GOT3 (cell line): Measurements from ENCODE around the gene GPR78.

Source experiments
- DNase-seq: peaks from one replicate; lab custom pipeline; 2025; ENCODE audit warnings: mixed read lengths; lab: John Stamatoyannopoulos, UW

Gene GPR78

DNA sequence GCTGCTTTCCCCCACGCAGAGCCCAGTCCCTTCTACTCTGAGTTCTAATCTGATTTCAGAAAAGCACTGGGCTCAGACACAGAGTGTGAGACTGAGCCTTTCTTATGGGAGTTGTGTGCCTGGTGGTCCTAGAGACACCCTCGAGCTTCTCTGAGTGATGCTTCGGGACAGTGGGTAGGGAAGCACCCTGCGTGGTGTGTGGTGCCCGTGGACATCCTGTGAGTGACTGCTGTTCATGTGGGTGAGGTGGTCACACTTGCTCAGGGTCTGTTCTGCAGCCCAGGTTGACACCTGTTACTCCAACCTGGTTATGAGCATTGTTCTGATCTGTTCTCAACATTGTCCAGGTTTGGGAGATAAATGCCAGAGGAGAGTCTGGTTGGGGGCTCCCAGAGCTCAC is 6.1 kb downstream of the GPR78 start:
- DNase-seq: no peak

DNA sequence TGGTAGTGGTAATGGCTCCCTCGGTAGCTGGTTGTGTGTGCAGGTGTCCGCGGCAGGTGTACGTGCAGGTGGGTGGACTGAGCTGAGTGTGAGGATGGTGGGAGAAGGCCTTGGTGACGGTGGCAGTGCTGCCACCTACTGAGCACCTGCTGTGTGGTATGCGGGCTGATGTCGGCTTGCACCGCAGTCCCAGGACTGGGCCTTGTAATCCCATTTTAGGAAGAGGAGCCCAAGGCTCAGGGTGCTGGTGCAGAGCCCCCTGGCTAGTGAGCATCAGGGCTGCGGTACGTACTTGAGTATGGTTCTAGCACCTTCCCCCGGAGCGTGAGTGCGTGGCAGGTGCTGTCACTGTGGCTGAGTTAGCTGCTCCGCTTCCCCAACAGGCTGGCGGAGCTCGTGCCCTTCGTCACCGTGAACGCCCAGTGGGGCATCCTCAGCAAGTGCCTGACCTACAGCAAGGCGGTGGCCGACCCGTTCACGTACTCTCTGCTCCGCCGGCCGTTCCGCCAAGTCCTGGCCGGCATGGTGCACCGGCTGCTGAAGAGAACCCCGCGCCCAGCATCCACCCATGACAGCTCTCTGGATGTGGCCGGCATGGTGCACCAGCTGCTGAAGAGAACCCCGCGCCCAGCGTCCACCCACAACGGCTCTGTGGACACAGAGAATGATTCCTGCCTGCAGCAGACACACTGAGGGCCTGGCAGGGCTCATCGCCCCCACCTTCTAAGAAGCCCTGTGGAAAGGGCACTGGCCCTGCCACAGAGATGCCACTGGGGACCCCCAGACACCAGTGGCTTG is 6.7 kb downstream of the GPR78 start:
- DNase-seq: no peak

GRCh38 chr4:8587469-8588195 is 7.4 kb downstream of the GPR78 start:
- DNase-seq: no peak

DNA sequence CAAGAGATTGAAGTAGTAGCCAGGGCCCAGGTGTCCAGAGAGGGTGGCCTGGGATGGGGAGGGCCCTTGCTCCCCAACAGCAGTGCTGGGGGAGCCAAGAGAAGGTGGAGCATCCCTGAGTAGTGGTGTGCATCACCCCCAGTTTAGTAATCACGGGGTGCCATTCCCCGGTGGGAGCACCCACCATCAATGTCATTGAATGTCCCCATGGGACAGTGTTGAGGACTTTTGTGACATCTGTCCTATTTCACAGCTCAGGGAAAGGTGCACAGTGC is 7.9 kb downstream of the GPR78 start:
- DNase-seq: no peak

DNA sequence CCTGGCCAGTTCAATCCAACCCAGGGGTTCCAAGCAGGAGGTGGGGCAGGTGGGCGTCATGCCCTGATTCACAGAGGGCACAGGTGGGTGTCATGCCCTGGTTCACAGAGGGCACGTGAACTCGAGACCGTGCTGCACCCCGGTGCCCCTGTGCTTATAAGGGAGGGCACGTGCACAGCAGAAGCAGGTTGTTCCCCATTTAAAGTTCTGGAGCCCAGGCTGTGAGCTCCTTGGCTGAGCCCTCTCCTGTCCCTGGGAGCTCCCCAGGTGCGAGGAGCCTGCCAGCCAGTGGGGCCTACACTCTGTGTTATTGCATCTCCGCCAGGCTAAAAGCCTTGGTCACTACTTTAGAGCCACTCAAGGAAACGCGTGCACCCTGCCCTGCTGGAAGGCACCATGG is 9.1 kb downstream of the GPR78 start:
- no peak for DNase-seq

DNA sequence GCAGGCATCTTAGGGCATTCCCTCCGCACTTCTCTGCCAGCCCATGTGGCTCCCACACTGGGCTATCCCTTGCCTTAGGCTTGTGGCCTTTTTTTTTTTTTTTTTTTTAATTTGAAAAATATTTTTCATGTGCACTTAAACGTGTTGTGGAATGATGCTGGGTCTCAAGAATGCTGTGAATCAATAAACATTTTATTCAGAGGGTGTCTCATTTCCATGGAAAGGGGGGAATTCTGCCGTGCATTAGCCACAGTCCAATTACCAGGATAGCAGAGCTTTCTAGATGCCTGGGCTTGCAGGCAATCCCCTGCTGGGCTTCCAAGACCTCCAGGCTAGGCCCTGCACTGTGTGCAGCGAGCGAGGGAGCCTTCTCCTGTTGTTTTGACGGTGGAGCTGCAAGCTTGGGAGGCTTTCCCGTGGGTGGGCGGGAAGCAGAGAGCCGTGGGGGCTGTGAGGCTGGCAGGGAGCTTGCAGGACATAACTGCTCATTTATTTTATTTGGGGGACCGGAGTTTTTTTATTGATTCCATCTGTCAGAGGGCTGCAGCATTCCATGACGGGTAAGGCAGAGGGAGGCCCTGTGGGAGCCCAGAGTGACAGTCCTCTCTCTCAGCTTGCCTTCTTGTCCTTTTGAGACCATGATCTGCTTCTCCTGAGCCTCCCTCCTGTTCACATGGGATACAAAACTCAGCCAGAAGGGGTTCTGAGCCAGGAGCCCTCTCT is 9.8 kb downstream of the GPR78 start:
- DNase-seq: no peak

GRCh38 chr4:8590546-8590880 is 10.3 kb downstream of the GPR78 start:
- DNase-seq: no peak

DNA sequence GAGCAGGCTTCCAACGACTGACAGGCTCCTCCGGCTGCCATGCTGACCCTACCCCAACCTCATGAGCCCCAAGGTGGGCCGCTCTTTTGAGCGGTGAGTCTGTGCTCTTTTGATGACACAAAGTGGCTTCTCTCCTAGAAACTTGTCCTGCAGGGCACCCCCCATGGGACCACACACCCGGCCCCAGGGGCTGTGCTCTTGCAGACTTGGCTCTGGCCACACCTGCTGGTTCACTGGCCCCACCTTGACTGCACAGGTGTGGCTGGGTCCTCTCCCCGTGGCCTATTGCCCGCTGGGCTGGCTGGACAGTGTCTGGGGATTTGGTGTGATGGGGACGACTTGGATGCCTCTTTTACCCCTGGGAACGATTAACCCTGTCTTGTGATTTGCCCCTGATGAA is 10.9 kb downstream of the GPR78 start:
- DNase-seq: no peak

GRCh38 chr4:8591626-8592365 is 11.6 kb downstream of the GPR78 start:
- no peak for DNase-seq

DNA sequence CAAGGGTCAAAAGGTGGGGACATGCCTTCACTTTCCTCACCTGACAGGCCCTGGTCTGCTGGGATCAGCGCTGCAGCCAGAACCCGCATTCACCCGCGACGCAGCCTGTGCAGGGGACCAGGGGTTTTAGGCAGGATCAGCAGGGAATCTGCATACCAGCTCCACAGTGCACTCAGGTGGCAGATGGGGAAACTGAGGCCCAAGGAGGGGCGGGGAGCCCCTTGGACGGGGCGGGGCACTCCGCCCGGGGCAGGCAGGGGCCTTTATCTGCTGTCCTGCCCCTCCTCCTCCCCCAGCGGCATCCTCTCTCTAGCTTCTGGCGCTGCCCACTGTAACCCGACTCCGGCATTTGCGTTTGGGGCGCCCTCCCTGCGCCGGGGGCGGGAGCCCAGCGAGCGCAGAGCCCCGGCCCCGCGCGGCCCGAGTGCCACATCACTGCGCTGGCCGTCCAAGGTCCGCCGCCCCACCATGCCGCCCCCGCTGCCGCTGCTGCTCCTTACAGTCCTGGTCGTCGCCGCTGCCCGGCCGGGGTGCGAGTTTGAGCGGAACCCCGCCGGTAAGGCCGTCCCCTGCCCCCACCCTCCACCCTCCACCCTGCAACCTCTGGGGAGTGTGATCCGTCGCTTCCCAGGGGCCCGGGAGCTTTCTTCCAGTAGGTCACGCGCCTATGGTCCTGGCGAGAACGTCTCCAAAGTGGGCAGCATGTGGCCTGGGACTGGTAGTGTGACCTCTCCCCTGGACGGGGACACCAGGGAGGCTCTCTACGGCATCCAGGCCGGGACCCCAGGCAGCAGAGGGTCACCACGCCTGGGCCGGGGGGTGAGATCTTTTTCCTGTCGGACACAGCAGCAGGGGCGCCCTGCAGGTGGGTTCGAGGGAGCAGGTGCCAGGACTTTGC is 12.4 kb downstream of the GPR78 start, which contains the start of gene CPZ:
Gene CPZ (plus strand): TSS at position 400 of the 898 bp plus-strand sequence. CDS start 69 bp downstream, at position 469.
- DNase-seq: no peak

- DNase-seq: no peak
These were observed 13.3 kb downstream of the GPR78 start for GRCh38 chr4:8593264-8594096.

GRCh38 chr4:8594097-8595038 is 14.2 kb downstream of the GPR78 start:
- no peak for DNase-seq

DNA sequence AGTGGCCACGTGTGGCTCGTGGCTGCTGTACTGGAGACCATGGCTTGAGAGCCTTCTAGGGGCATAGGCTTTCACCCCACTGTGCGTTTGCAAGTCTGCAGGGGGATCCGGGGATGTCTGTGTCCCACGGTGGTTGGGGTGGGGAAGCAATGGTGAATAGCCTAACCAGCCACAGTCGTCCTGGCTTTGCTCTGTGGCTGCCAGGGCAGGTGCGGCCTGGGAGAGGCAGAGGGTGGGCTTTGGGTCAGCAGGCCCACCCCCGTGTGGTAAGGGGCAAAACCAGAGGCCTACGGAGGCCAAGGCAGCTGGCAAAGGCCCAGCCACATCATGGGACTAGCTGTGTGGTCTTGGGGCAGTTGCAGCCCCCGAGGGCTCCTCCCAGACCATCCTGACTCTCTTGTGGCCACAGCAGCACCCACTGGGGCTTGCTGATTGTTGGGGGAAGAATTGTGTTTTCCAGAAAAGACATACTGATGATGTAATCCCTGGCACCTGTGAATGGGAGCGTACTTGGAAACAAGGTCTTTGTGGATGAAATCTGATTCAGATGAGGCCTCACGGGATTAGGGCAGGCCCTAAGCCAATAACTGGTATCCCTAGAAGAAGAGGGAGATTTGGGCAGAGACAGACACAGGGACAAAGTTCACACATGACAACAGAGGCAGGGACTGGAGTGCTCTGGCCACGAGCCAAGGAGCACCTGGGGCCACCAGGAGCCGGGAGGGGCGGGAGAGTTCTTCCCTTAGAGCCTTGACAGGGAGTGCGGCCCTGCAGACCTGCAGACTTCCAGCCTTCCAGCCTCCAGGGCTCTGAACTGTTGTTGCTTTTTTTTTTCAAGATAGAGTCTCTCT is 15.3 kb downstream of the GPR78 start:
- DNase-seq: no peak

DNA sequence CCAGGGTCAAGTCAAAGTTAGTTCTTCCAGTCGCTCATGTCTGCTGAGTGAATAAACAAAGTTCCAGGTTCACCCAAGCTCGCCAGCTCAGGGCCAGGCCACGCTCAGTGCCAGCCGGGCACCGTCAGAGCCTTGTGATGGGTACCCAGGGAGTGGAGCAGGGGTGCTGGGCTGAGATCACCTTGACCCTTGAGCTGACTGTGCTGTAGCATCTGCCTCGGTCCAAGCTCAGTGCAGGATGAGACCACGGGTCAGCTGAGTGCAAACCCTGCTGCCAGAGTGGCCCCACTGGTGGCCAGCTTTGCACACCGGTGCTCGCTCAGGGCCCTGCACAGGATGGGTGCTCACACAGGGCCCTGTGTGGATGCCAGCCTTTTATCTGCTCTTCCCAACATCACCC is 16.7 kb downstream of the GPR78 start:
- DNase-seq: no peak

DNA sequence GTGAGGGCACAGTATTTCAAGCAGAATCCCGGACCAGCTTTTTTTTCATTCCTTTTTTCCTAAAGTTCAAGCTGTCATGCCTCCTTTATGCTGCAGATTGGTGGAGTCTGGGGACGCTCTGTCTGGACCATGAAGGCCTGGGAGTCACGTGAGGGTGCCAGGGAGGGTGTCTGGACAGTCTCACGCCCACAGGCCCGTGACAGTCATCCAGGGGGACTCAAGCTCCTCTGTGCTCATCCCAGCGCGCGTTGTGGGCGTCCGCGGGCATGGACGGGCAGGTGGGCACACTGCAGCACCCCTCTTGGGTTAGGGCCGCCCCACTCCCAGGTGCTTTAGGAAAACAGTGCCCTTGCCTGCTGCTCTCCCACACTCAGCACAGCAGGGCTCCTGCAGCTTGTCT is 17.1 kb downstream of the GPR78 start:
- DNase-seq: no peak

- no peak for DNase-seq
These were observed 17.6 kb downstream of the GPR78 start for GRCh38 chr4:8597791-8598190.

GRCh38 chr4:8598391-8599090 is 18.3 kb downstream of the GPR78 start:
- DNase-seq: no peak

- DNase-seq: no peak
These were observed 18.9 kb downstream of the GPR78 start for GRCh38 chr4:8599091-8599460.
